ENCODE results near the gene ARHGAP4. TPM values are rescaled to one million over a fixed set of nuclear protein-coding genes. Genes with fewer than 3 reads are reported as not detected.

The ARHGAP4 gene
- total and polyA plus RNA-seq, 7 donors, result 8.4 to 122 (median 17.3) TPM

DNA sequence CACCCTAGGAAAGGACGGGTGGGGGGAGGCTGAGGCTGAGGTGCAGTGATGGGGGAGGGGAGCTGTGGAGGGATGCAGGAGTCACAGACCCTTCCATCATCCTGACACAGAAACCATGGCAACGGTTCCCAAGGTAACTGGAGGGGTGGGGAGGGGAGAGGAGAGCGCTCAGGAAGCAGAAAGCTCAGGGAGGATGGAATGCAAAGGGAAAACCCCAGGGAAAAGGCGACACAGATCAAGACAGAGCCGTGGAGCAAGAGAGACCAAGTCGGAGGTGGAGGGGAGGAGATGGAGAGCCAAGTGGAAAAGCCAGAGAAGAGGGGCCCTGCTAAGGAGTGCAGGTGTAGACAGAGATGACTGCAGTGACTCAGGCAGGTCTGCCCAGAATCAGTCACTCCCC, 54.6 kb downstream of the ARHGAP4 start:
- Histone ChIP-seq H3K4me3 (no peak overlapping the region), H3K4me1 (no peaks in the 10 kb centered on the region), H3K27me3 (peaks cover 0 to 7% (median 0%) of the 10 kb centered on the region in 3 donors), H3K27ac (no peak overlapping the region), H3K9me3 (no peaks in the 10 kb centered on the region), H3K36me3 (no peaks in the 10 kb centered on the region)
- whole genome bisulfite sequencing, 2 donors, result 21 to 27% methylated on average over 6 of the region's 6 CpGs
- TF ChIP-seq POLR2AphosphoS5 (IDR thresholded peaks at IDR 0.05), result no peak
- TF ChIP-seq POLR2A (IDR thresholded peaks at IDR 0.05), result no peak
- TF ChIP-seq, protein P1, sequence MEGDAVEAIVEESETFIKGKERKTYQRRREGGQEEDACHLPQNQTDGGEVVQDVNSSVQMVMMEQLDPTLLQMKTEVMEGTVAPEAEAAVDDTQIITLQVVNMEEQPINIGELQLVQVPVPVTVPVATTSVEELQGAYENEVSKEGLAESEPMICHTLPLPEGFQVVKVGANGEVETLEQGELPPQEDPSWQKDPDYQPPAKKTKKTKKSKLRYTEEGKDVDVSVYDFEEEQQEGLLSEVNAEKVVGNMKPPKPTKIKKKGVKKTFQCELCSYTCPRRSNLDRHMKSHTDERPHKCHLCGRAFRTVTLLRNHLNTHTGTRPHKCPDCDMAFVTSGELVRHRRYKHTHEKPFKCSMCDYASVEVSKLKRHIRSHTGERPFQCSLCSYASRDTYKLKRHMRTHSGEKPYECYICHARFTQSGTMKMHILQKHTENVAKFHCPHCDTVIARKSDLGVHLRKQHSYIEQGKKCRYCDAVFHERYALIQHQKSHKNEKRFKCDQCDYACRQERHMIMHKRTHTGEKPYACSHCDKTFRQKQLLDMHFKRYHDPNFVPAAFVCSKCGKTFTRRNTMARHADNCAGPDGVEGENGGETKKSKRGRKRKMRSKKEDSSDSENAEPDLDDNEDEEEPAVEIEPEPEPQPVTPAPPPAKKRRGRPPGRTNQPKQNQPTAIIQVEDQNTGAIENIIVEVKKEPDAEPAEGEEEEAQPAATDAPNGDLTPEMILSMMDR (IDR thresholded peaks at IDR 0.05), result no peak
- TF ChIP-seq EP300 (IDR thresholded peaks at IDR 0.05), result no peak
- intact Hi-C loops (cut with DNase I), result no loop called here
- DNase-seq, result no peak

DNA sequence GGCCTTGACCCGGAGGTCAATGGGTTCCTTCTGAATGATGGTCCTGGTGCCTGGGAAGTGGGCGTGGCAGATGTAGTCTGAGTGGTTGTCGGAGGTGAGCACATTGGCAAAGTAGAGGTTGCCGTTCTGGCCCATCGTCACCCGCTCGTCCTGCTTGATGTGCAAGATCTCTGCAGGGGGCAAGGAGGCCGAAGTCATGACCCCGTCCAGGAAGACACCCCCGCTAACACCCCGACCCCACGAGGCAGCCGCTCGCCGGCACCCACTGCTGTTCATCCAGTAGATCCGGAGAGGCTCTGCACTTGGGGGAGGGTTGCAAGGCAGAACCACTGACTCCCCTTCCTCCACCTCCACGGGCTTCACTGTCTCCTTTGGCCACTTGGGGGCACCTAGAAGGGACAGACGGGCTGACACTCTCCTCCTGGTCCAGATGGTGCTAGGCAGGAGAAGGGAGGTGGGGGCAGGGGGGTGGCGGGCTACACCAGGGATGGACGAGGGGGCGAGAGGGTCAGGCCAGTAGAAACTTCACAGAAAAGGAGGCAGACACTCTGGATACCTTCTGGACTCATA, 55.2 kb downstream of the ARHGAP4 start:
- DNase-seq, result peak; percentile 61
- intact Hi-C loops (cut with DNase I), result no loop called here
- H3K27me3 ChIP-seq, result peaks cover 0 to 7% (median 0%) of the 10 kb centered on the region in 3 donors
- TF ChIP-seq, protein P1 (IDR thresholded peaks at IDR 0.05), result no peak
- TF ChIP-seq EP300 (IDR thresholded peaks at IDR 0.05), result no peak
- no peak for TF ChIP-seq POLR2A (IDR thresholded peaks at IDR 0.05)
- no peak for TF ChIP-seq POLR2AphosphoS5 (IDR thresholded peaks at IDR 0.05)
- H3K4me1 ChIP-seq, result no peaks in the 10 kb centered on the region
- H3K9me3 ChIP-seq, result no peaks in the 10 kb centered on the region
- H3K36me3 ChIP-seq, result no peaks in the 10 kb centered on the region
- H3K4me3 ChIP-seq, result no peak overlapping the region
- WGBS, 2 donors, result 61 to 62% methylated on average over 21 of the region's 21 CpGs
- no peak overlapping the region for H3K27ac ChIP-seq

DNA sequence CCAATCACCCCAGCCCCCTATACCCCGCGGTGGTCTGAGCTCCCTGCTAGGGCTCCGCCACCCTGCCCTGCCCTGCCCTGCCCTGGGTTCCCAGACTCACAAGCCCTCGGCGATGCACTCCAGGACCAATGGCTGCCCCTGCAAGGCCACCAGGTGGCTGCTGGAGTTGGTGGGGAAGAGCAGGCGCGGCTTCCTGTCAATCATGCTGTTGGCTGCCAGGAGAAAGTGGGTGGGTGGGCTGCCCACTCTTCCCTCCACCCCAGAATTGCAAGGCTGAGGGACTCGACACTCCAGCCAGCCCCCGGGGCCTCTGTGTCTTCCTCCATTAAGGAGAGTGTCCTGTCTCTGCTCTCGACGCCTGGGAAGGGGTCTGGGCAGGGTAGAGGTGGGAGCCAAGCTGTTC, 55.8 kb downstream of the ARHGAP4 start:
- TF ChIP-seq EP300 (IDR thresholded peaks at IDR 0.05) (no peak), POLR2A (IDR thresholded peaks at IDR 0.05) (no peak), POLR2AphosphoS5 (IDR thresholded peaks at IDR 0.05) (no peak)
- TF ChIP-seq, protein P1 (IDR thresholded peaks at IDR 0.05), result no peak
- Histone ChIP-seq H3K4me1 (no peaks in the 10 kb centered on the region), H3K36me3 (no peaks in the 10 kb centered on the region), H3K4me3 (no peak overlapping the region), H3K27ac (no peak overlapping the region), H3K27me3 (peaks cover 0 to 7% (median 0%) of the 10 kb centered on the region in 3 donors), H3K9me3 (no peaks in the 10 kb centered on the region)
- DNase-seq, result peak; percentile 48
- 76 to 83% methylated on average over 11 of the region's 11 CpGs for WGBS, 2 donors
- intact Hi-C loops (cut with DNase I), result no loop called here

DNA sequence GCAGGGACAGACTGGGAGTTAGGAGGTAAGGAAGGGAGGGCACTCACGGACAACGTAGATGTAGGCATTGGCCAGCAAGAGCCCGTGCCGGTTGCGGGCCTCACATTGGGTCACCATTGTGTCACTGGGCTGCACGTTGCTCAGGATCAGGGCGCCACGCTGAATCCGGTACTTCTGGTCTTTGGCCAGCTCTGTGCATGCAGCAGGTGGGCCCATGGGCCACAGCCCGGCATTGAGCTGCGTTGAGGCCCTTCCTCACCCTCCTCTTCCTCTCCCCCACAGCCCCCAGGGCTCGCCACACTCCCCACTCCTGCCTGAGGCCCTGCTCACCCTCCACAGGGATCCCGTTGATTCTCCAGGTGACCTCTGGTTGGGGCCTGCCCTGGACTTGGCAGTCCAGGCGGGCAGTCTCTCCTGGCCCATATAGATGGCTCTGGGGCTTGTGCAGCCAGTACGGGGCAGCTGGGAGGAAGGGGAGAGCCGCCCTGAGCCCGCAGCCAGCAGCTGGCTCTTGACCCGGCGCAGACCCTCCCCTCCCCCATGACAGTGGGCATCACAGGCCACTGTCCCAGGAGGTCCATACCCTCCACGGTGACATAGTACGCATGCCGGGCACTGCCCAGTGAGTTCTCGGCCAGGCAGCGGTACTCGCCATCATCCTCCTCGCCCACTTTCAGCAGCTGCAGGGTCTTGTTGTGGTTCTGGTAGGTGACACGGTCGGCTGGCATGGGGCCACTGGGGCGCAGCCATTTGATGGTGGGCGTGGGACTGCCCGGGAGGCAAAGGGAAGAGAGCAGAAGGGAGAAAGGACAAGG, 56.4 kb downstream of the ARHGAP4 start:
- WGBS, 2 donors, result 85 to 90% methylated on average over 31 of the region's 31 CpGs
- Histone ChIP-seq H3K36me3 (no peaks in the 10 kb centered on the region), H3K27me3 (peaks cover 0 to 7% (median 0%) of the 10 kb centered on the region in 3 donors), H3K27ac (no peak overlapping the region), H3K4me3 (no peak overlapping the region), H3K4me1 (no peaks in the 10 kb centered on the region), H3K9me3 (no peaks in the 10 kb centered on the region)
- DNase-seq, result no peak
- intact Hi-C loops (cut with DNase I), result no loop called here
- TF ChIP-seq POLR2AphosphoS5 (IDR thresholded peaks at IDR 0.05) (no peak), POLR2A (IDR thresholded peaks at IDR 0.05) (no peak), EP300 (IDR thresholded peaks at IDR 0.05) (no peak)
- TF ChIP-seq, protein P1 (IDR thresholded peaks at IDR 0.05), result no peak
